Stimulated activated naive CD8-positive, alpha-beta T cell treated with anti-CD3 and anti-CD28 coated beads, Interleukin-15, Interleukin-2, amounts not matched to agents 100 ng/mL and 50 ng/mL, for 24 hours (primary cell): ENCODE data around the gene MDM1.
A peak's percentile ranks its signal among the peaks of the same experiment; 100 is the strongest.

ENCODE experiments used
- H3K27ac Mint-ChIP-seq: one replicate; pipeline ENCODE4 v1.8.0; 2021; ENCODE audit warnings: mild to moderate bottlenecking, mixed read lengths
- H3K27me3 Mint-ChIP-seq: one replicate; pipeline ENCODE4 v1.8.0; 2021; ENCODE audit warnings: mixed read lengths
- H3K36me3 Mint-ChIP-seq: one replicate; pipeline ENCODE4 v1.8.0; 2021; ENCODE audit warnings: low read depth, mixed read lengths
- H3K4me1 Mint-ChIP-seq: one replicate; pipeline ENCODE4 v1.8.0; 2021; ENCODE audit warnings: low read depth, mixed read lengths
- H3K4me3 Mint-ChIP-seq: one replicate; pipeline ENCODE4 v1.8.0; 2021; ENCODE audit warnings: mild to moderate bottlenecking, mixed read lengths
- H3K9me3 Mint-ChIP-seq: one replicate; pipeline ENCODE4 v1.8.0; 2021; ENCODE audit warnings: mixed read lengths

Gene MDM1

DNA sequence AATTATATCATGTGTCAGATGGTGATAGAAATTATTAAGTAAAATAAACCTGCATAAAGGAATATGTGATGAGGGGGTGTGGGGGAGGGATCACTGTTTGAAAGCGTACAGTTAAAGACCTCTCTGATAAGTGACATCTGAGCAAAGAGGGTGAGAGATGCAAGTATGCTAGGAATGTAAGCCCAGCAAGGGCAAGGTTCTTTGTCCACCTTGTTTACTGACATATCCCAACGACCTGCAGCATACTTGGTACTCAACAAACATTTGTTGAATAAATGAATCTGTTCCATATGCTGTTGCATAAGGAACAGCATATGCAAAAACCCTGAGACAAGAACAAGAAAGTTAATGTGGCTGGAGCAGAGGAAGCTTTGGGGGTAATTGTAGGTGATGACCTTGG is 12.0 kb upstream of the MDM1 start:
- no peaks in the 10 kb centered on the region for H3K36me3 Mint-ChIP-seq
- peaks cover 13% of the 10 kb centered on the region for H3K4me1 Mint-ChIP-seq
- no peak overlapping the region for H3K4me3 Mint-ChIP-seq
- no peaks in the 10 kb centered on the region for H3K9me3 Mint-ChIP-seq
- H3K27me3 Mint-ChIP-seq = no peaks in the 10 kb centered on the region
- no peak overlapping the region for H3K27ac Mint-ChIP-seq

GRCh38 chr12:68342966-68343365 is 10.8 kb upstream of the MDM1 start:
- H3K4me1 Mint-ChIP-seq = peaks cover 13% of the 10 kb centered on the region
- H3K4me3 Mint-ChIP-seq = no peak overlapping the region
- no peaks in the 10 kb centered on the region for H3K36me3 Mint-ChIP-seq
- H3K27ac Mint-ChIP-seq = no peak overlapping the region
- no peaks in the 10 kb centered on the region for H3K9me3 Mint-ChIP-seq
- no peaks in the 10 kb centered on the region for H3K27me3 Mint-ChIP-seq

DNA sequence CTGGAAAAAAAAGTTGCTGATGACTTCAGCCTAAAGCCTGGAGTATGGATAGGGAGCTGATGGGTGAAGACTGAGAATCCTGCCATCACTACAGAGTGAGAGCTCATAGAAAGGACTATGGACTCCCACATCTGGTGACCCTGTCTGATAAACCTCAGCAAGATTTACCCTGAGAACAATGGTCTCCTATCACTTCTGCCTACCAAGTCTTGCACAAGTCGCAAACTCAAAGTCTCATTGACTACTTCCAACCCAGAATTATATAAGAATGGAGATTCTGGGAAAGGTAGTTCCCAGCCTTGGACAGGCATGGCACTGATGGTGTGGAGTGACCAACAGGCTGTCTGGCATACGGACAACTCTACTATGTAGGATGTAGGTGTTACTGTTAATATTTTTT is 9.7 kb upstream of the MDM1 start:
- Mint-ChIP-seq H3K36me3 (no peaks in the 10 kb centered on the region), H3K27me3 (no peaks in the 10 kb centered on the region), H3K4me3 (no peak overlapping the region), H3K9me3 (no peaks in the 10 kb centered on the region), H3K27ac (no peak overlapping the region), H3K4me1 (peaks cover 9% of the 10 kb centered on the region)

- Mint-ChIP-seq H3K27ac (no peak overlapping the region), H3K27me3 (no peaks in the 10 kb centered on the region), H3K9me3 (no peaks in the 10 kb centered on the region), H3K4me3 (no peak overlapping the region), H3K4me1 (peaks cover 1% of the 10 kb centered on the region), H3K36me3 (no peaks in the 10 kb centered on the region)
Measured at GRCh38 chr12:68340404-68341270, 8.5 kb upstream of the MDM1 start.

DNA sequence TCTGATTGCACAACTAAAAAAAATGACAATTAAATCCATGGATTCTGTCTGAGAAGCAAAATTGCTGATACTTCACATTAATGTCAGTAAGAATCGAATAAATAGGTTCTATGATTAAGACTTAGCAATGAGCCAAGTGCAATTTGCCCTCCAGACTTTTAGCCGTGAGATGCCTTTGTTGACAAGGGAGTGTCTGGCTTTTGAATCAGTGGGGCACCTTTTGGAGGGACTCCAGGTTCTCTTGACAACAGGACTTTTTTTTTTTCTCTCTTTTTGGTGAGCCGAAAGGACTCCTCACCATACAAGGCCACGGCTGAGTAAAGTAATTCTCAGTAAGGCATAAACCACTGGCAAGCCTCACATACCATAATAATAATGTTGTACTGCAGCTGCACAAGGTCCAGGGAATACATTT is 4.7 kb upstream of the MDM1 start:
- Mint-ChIP-seq H3K36me3 (no peaks in the 10 kb centered on the region), H3K4me1 (peaks cover 22% of the 10 kb centered on the region), H3K27ac (no peak overlapping the region), H3K27me3 (no peaks in the 10 kb centered on the region), H3K4me3 (no peak overlapping the region), H3K9me3 (no peaks in the 10 kb centered on the region)

DNA sequence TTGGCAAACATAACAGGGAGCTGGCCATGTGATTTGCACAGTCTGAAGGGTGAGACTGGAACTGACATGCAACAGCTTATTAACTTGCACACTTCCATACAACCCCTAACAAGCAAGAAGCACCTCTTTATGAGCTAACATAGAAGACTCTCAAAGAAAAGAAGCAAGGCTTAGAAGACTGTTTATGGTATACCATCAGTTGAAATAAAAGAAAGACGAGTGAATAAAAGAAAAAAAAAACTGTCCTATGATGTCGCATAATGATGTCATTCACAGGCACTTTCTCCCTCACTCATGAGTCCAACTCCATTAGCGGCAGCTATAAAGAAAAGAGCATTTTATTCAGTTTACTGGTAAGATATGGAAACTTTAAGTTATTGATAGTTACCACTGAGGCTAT is 3.3 kb upstream of the MDM1 start:
- Mint-ChIP-seq H3K9me3 (no peaks in the 10 kb centered on the region), H3K4me3 (no peak overlapping the region), H3K27ac (no peak overlapping the region), H3K4me1 (peaks cover 32% of the 10 kb centered on the region), H3K36me3 (no peaks in the 10 kb centered on the region), H3K27me3 (no peaks in the 10 kb centered on the region)

DNA sequence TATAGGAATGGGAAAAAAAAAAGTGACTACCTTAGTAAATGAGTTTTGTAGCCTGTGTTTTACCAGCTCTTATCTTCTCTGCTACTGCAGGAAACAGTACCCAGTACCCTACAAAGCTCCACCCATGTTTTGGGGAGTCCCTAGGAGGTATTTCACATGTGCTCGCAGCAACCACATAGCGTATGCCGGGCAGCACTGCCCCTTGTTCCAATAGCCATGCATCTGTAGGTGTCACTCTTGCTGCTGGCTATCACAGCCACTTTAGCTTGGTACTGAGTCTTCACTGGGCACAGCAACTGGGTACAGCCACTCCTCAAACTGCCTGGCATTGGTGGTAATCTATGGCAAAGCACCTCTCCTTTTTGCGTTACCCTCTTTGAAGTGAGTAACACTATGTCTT is 2.0 kb upstream of the MDM1 start:
- Mint-ChIP-seq H3K36me3 (no peaks in the 10 kb centered on the region), H3K4me3 (no peak overlapping the region), H3K27me3 (no peaks in the 10 kb centered on the region), H3K9me3 (no peaks in the 10 kb centered on the region), H3K27ac (no peak overlapping the region), H3K4me1 (peaks cover 36% of the 10 kb centered on the region)

DNA sequence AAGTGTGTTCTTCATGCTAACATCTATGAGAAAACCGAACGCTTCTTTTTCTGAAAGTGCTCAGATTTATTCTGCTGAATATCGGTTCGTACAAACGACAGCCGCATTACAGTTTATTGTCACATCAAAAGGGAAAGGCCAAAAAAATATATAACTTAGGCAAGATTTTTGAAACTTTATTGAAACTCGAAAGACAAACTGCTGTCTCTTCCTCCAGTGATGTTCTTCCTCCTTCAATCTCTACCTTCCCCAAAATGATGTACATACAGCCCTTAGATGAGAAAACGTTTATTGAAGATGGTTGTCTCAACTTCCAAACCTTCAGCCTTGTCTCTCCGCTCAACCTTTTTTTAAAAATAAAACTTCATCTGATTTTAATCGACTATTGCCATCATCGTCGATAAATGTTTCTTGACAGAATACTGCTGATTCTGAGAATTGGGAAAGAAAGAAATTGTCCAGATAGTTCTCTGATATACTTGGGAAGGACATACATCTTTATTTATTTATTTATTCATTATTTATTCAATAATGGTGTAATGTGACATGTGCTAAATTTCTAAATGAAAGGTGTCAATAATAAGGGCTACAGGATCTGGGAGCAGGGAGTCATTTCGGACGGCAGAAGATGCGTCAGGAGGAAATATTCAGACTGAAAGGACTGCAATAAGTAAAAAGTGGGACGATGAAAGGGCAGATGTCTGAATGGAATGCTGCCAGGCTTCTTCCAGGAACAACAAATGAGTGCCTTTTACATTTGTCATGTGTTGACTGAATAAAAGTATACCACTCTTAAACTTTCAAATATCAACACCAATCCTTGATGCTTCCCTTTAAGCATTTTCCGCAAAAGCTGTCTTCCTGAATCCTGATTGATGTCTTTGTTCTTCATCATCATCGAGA is 817 bp upstream of the MDM1 start:
- Mint-ChIP-seq H3K27ac (peak overlapping the region; percentile 70), H3K27me3 (no peaks in the 10 kb centered on the region), H3K4me1 (peaks cover 40% of the 10 kb centered on the region), H3K4me3 (peak overlapping the region; percentile 90), H3K9me3 (no peaks in the 10 kb centered on the region), H3K36me3 (peaks cover 6% of the 10 kb centered on the region)

DNA sequence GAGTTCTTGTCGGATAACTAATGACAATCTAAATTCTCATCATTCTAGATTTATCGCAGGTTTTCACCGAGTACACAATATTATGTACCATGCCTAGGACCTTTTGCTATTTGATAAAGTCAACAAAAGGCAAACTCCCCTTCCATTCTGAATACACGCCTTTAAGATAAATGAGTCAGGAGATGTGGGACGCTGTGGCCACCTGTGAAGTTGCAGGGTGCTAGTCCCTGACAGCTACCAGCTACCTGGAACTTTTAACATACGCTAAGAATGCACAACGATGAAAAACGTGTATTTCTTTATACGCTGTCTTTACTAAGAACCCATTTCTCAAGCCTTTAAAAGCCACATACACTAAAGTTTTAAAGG is 678 bp downstream of the MDM1 start:
- Mint-ChIP-seq H3K27me3 (no peaks in the 10 kb centered on the region), H3K4me3 (peak overlapping the region; percentile 90), H3K36me3 (peaks cover 19% of the 10 kb centered on the region), H3K27ac (no peak overlapping the region), H3K4me1 (peaks cover 40% of the 10 kb centered on the region), H3K9me3 (no peaks in the 10 kb centered on the region)

DNA sequence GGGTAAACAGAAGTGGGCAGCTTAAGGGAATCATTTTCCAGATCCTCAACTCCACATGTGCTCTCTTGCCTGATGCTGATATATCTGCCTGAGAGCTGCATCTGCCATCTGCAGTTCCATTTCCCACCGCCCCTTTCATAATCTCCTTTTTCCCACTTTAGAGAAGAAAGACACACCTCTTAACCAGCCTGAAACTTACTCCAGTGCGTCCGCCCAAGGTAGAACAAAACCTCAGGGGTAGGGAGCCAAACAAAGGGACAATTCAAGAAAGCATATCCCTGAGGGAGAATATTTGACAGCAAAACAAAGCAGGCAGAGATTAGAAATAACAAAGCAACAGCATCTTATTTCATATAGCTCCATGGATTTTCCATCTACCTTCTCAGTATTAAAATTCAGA is 4.3 kb downstream of the MDM1 start:
- H3K4me3 Mint-ChIP-seq = no peak overlapping the region
- peaks cover 35% of the 10 kb centered on the region for H3K36me3 Mint-ChIP-seq
- H3K4me1 Mint-ChIP-seq = peaks cover 22% of the 10 kb centered on the region
- no peaks in the 10 kb centered on the region for H3K27me3 Mint-ChIP-seq
- peak overlapping the region; percentile 34 for H3K27ac Mint-ChIP-seq
- no peaks in the 10 kb centered on the region for H3K9me3 Mint-ChIP-seq

GRCh38 chr12:68326716-68327115 is 5.4 kb downstream of the MDM1 start:
- no peak overlapping the region for H3K27ac Mint-ChIP-seq
- peaks cover 17% of the 10 kb centered on the region for H3K4me1 Mint-ChIP-seq
- H3K27me3 Mint-ChIP-seq = no peaks in the 10 kb centered on the region
- H3K4me3 Mint-ChIP-seq = no peak overlapping the region
- H3K36me3 Mint-ChIP-seq = peaks cover 38% of the 10 kb centered on the region
- H3K9me3 Mint-ChIP-seq = no peaks in the 10 kb centered on the region

- no peaks in the 10 kb centered on the region for H3K27me3 Mint-ChIP-seq
- no peaks in the 10 kb centered on the region for H3K9me3 Mint-ChIP-seq
- H3K36me3 Mint-ChIP-seq = peaks cover 38% of the 10 kb centered on the region
- H3K4me3 Mint-ChIP-seq = no peak overlapping the region
- peaks cover 10% of the 10 kb centered on the region for H3K4me1 Mint-ChIP-seq
- no peak overlapping the region for H3K27ac Mint-ChIP-seq
Measured at GRCh38 chr12:68325966-68326365, 6.2 kb downstream of the MDM1 start.

DNA sequence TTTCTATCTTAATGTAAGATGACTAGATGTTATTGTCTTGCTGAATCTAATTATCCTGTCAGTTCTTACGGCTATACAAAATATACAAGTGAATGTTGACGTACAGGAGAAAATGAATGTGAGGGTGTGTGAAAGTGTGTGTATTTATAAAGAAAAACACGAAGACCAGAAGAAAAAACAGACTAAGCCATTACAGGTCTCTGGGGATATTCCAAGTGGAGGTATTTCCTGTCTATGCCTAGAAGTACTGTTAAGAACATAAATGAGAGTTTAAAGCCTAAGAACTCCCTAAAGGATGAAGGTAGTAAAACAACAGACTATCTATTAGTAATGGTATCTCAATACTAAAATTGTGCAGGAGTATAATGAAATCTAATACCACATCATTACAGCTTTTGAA is 7.6 kb downstream of the MDM1 start:
- H3K36me3 Mint-ChIP-seq = peaks cover 38% of the 10 kb centered on the region
- no peaks in the 10 kb centered on the region for H3K27me3 Mint-ChIP-seq
- no peaks in the 10 kb centered on the region for H3K9me3 Mint-ChIP-seq
- no peak overlapping the region for H3K4me3 Mint-ChIP-seq
- H3K27ac Mint-ChIP-seq = no peak overlapping the region
- H3K4me1 Mint-ChIP-seq = peaks cover 4% of the 10 kb centered on the region

DNA sequence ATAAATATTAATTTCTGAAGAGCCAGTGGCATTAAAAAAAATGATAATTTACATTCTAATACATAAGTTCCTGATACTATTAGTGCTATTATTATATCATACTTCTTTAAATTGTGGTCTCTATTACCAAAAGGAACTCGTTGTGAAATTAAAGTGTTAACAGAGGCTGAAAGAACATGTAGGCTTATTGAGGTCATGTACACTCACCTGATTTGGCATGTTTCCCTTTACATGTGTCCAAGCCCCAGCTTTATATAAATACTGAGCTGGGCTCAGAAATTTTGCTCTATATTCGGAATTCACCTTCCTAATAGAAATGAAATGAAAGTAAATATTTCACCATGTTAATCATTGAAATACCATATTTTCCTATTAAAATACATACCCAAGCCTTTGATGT is 11.0 kb downstream of the MDM1 start:
- Mint-ChIP-seq H3K36me3 (peaks cover 22% of the 10 kb centered on the region), H3K4me1 (no peaks in the 10 kb centered on the region), H3K4me3 (no peak overlapping the region), H3K9me3 (no peaks in the 10 kb centered on the region), H3K27me3 (no peaks in the 10 kb centered on the region), H3K27ac (no peak overlapping the region)

- H3K4me1 Mint-ChIP-seq = no peaks in the 10 kb centered on the region
- no peak overlapping the region for H3K27ac Mint-ChIP-seq
- no peaks in the 10 kb centered on the region for H3K9me3 Mint-ChIP-seq
- H3K4me3 Mint-ChIP-seq = no peak overlapping the region
- no peaks in the 10 kb centered on the region for H3K27me3 Mint-ChIP-seq
- peaks cover 16% of the 10 kb centered on the region for H3K36me3 Mint-ChIP-seq
Measured at GRCh38 chr12:68319988-68320623, 12.1 kb downstream of the MDM1 start.
